WI38 (cell line): ENCODE measurements around the gene GRN.

Experiments
- H3K4me3 ChIP-seq: 2 replicates; pipeline ENCODE4 v1.5.1; 2011; ENCODE audit warnings: low read depth, mild to moderate bottlenecking, control low read depth, low read length
- TF ChIP-seq, protein P1 (sequence below): IDR thresholded peaks from 2 replicates; pipeline ENCODE4 v1.5.1; 2012; ENCODE audit warnings: low read depth, mild to moderate bottlenecking, control low read depth, low read length

GRN gene

GRCh38 chr17:44354582-44355561, 9.8 kb downstream of the GRN start:
- H3K4me3 ChIP-seq: no peak overlapping the region

DNA sequence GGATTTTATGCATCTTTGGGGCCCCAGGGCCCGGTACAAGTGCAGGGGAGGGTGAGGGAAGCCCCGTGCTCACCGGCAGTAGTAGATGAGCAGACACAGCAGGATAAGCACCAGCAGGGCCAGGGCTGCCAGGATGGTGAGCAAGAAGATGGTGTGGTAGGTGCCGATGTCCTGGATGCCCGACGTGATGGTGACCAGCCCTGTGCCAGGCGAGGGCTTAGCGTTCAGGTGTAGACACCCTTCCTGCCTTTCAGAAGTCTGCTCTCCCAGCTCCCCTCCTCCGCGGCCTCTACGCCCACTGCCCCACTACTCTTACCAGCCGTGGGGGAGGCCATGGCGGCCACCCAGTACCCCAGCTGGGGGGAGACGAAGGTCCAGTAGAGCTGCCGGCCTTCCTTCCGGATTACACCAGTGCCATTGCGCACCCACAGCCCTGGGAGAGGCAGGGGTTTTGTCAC, 10.6 kb downstream of the GRN start:
- TF ChIP-seq, protein P1, sequence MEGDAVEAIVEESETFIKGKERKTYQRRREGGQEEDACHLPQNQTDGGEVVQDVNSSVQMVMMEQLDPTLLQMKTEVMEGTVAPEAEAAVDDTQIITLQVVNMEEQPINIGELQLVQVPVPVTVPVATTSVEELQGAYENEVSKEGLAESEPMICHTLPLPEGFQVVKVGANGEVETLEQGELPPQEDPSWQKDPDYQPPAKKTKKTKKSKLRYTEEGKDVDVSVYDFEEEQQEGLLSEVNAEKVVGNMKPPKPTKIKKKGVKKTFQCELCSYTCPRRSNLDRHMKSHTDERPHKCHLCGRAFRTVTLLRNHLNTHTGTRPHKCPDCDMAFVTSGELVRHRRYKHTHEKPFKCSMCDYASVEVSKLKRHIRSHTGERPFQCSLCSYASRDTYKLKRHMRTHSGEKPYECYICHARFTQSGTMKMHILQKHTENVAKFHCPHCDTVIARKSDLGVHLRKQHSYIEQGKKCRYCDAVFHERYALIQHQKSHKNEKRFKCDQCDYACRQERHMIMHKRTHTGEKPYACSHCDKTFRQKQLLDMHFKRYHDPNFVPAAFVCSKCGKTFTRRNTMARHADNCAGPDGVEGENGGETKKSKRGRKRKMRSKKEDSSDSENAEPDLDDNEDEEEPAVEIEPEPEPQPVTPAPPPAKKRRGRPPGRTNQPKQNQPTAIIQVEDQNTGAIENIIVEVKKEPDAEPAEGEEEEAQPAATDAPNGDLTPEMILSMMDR: no peak
- no peak overlapping the region for H3K4me3 ChIP-seq

More at GRCh38 chr17:44354582-44355561, 9.8 kb downstream of the GRN start:
- TF ChIP-seq, protein P1: no peak

GRCh38 chr17:44356241-44356640, 11.1 kb downstream of the GRN start:
- TF ChIP-seq, protein P1: no peak
- H3K4me3 ChIP-seq: no peak overlapping the region

DNA sequence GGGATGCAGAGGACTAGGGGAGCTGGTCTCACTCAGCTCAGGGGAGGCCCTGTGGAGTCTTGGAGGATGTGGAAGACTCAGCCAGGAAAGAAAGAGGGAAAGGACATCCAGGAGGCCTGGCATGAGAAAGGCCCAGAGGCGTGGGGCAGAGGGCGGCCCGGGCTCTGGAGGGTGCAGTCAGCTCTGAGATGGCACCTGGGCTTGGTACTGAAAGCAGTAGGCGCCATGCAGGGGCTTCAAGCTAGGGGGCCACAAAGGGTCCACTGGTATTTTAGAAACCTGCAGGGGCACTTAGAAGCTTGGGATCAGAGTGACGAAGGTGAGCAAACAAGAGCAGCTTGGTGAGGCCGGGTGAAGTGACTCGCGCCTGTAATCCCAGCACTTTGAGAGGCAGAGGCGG, 13.0 kb downstream of the GRN start:
- H3K4me3 ChIP-seq: no peak overlapping the region
- TF ChIP-seq, protein P1: no peak

DNA sequence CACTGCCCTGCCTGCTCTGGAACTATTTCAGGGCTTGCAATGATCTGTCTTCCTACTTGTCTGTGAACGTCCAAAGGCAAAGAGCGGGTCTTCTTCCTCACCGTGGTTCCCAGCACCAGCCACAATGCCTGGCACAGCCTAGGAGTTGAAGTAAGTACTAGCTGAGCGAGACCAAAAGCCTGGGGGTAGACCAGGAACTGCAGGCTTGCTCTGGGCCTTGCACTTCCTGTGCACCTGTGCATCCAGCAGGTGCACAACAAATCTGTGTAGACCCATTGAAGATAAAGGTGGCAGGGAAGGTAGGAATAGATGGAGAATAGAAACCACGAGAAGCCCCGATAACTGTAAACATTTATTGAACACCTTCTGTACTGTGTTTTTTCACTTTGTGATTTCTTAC, 13.9 kb downstream of the GRN start:
- TF ChIP-seq, protein P1: no peak
- H3K4me3 ChIP-seq: no peak overlapping the region

DNA sequence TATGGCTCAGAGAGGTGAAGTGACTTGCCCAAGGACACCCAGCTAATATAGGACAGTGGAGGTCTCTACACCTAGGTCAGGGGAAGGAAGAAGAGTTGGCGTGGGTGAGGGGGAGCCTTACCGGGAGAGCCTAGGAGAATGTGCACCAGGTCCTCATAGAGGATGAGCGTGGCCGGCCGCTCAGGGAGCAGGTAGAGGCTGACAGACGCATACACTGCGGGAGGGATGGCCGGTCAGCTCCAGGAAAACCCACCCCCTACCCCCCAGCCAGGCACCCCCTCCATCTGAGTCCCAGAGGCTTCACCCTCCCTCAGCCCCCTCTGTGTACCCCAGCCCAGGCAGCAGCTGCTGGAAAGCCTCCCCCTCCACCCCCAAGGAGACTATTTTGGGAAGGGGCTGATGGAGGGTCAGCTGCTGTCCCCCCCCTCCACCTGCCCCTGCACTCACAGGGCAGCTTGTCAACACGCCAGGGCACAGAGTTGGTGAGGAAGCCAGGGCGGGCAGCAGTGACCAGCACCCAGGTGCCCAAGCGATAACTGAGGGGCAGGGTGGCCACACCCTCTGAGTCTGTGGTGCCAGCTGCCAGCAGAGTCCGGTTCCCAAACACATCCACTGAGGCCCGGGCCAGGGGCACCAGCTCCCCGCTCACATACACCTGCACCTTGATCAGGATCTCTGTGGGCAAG, 14.5 kb downstream of the GRN start:
- H3K4me3 ChIP-seq: no peak overlapping the region
- TF ChIP-seq, protein P1: no peak

DNA sequence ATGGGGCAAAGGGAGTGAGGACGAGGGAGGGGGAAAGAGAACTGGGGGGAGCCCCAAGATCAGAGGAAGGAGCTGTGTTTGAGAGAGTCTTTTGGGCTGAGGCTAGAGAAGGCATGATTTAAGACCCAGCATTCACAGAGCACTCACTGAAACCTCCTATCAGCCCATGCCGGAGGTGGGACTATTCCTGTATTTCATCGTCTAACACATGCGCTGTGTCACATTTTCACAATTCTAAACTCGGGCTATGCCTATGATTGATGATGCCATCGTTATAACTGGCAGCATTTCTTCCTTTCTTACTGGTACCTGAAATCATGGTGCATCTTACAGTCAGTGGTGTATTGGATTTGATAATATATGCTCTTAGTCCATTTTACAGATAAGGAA, 15.0 kb downstream of the GRN start:
- TF ChIP-seq, protein P1: no peak
- H3K4me3 ChIP-seq: no peak overlapping the region
